SU-DHL-6 (cell line): Measurements from ENCODE around the gene CERKL.

Experiments used
- H2AFZ ChIP-seq: fragments of 200-600 bp; sonication (generic); 2 replicates; pipeline ENCODE4 v1.6.1; 2014; ENCODE audit warnings: low read depth, mild to moderate bottlenecking, moderate library complexity, mixed read lengths, antibody characterized with exemption, low read length; ENCODE audit not compliant: severe bottlenecking
- H3F3A ChIP-seq: fragments of 200-600 bp; shearing (Covaris generic); 2 replicates; pipeline ENCODE4 v1.6.0; 2016; ENCODE audit warnings: antibody characterized with exemption, mild to moderate bottlenecking; ENCODE audit not compliant: insufficient read depth
- H3K27ac ChIP-seq: fragments of 200-600 bp; sonication (generic); 2 replicates; pipeline ENCODE4 v1.5.1; 2016; ENCODE audit warnings: low read depth, mild to moderate bottlenecking, low read length, moderate library complexity, mixed read lengths
- H3K27me3 ChIP-seq: fragments of 200-600 bp; sonication (generic), shearing (Covaris generic); 2 replicates; pipeline ENCODE4 v1.6.0; 2014; ENCODE audit warnings: mild to moderate bottlenecking, low read length
- H3K36me3 ChIP-seq: fragments of 200-600 bp; sonication (generic); 2 replicates; pipeline ENCODE4 v1.6.1; 2014; ENCODE audit warnings: mild to moderate bottlenecking, low read length, mixed read lengths
- H3K4me2 ChIP-seq: fragments of 300-600, 200-600 bp; shearing (Covaris generic), sonication (generic); 2 replicates; pipeline ENCODE4 v1.6.0; 2014; ENCODE audit warnings: low read length, low read depth, mild to moderate bottlenecking; ENCODE audit not compliant: poor library complexity, severe bottlenecking
- H3K4me3 ChIP-seq: fragments of 200-600 bp; sonication (generic); 2 replicates; pipeline ENCODE4 v1.5.1; 2014; ENCODE audit warnings: antibody characterized with exemption, low read length, mild to moderate bottlenecking, mixed read lengths; ENCODE audit not compliant: insufficient read depth, poor library complexity, severe bottlenecking
- H3K79me2 ChIP-seq: fragments of 200-600 bp; sonication (generic); 2 replicates; pipeline ENCODE4 v1.6.1; 2014; ENCODE audit warnings: mild to moderate bottlenecking, low read length, moderate library complexity; ENCODE audit not compliant: insufficient read depth
- H3K9ac ChIP-seq: fragments of 200-600 bp; sonication (generic); 2 replicates; pipeline ENCODE4 v1.7.0; 2014; ENCODE audit warnings: mild to moderate bottlenecking, low read length
- H3K9me2 ChIP-seq: fragments of 200-600 bp; sonication (generic); replicated peaks from 2 replicates; pipeline ENCODE4 v1.6.1; 2014; ENCODE audit warnings: low read length; ENCODE audit not compliant: insufficient read depth
- H3K9me3 ChIP-seq: fragments of 200-600 bp; sonication (generic); 2 replicates; pipeline ENCODE4 v1.6.1; 2014; ENCODE audit warnings: low read length, mixed read lengths; ENCODE audit not compliant: insufficient read depth
- H4K20me1 ChIP-seq: fragments of 200-600 bp; sonication (generic); 2 replicates; pipeline ENCODE4 v1.6.1; 2014; ENCODE audit warnings: low read depth, mild to moderate bottlenecking, antibody characterized with exemption, low read length, moderate library complexity, mixed read lengths
- CTCF ChIP-seq: fragments of 200-600 bp; sonication (generic); IDR thresholded peaks from one replicate; pipeline ENCODE4 v1.5.1; 2017; ENCODE audit warnings: antibody characterized with exemption, mild to moderate bottlenecking, low read length, moderate library complexity; ENCODE audit not compliant: insufficient read depth, poor library complexity, severe bottlenecking
- EZH2phosphoT487 ChIP-seq: fragments of 200-600 bp; sonication (generic), shearing (Covaris generic); conservative IDR thresholded peaks from 2 replicates; pipeline ENCODE4 v1.6.1; 2018; ENCODE audit warnings: mild to moderate bottlenecking, antibody characterized with exemption, low read length, moderate library complexity, mixed read lengths

CERKL gene

DNA sequence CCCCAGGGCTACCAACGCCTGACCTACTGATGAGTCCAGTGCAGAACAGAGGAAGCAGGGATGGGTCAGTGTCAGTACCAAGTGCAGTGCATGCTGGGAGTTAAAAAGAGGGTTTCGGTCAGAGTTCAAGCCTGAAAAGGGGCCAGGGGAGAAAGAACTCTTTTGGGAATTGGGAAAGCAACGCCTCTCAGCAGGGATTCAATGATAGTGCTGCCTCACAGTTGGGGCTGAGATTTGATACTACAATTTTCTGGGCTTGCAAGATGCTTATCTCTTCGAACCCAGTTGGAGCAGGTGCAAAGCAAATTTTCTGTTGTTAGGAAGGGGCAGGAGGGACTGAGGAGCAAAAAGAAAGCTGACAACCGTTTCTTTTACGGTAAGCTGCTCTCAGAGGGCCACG, 82.6 kb downstream of the CERKL start:
- no peak for TF ChIP-seq CTCF
- no peak for TF ChIP-seq EZH2phosphoT487
- H3K9me3 ChIP-seq = no peaks in the 10 kb centered on the region
- H3K9me2 ChIP-seq = no peaks in the 10 kb centered on the region
- no peak overlapping the region for H3K9ac ChIP-seq
- no peak overlapping the region for H3K4me3 ChIP-seq
- no peak overlapping the region for H2AFZ ChIP-seq
- H3K27ac ChIP-seq = no peak overlapping the region
- H3K36me3 ChIP-seq = no peaks in the 10 kb centered on the region
- no peak overlapping the region for H3K4me2 ChIP-seq
- H3K27me3 ChIP-seq = no peaks in the 10 kb centered on the region
- no peaks in the 10 kb centered on the region for H4K20me1 ChIP-seq
- H3K79me2 ChIP-seq = no peaks in the 10 kb centered on the region
- no peaks in the 10 kb centered on the region for H3F3A ChIP-seq

DNA sequence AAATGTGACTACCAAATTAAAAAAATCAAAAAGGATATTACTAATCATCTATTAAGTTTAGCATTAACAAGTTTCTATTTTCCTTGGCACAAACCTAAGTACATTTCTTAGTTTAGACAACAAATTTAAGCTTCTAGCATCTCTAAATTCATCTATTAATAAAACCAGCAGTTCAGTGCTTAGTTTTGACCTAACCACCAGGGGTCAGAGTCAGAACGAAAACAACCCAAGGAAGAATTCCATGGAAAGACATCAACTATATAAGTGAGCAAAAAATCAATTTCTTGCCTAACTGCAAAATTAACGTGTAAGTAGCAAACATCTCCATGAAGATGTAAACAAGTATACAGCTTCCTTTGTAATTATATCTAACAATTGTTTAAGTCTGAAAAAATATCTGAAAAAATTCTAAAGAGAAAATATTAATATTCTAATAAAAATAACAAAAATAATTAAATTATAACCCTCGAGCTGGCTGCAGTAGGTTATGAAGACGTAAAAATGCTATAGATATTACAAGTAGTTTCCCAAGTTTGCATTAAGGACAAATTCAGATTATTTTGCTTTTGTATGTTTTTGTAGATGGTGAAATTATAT, 83.7 kb downstream of the CERKL start:
- Histone ChIP-seq H3K9ac (no peak overlapping the region), H3K9me2 (no peaks in the 10 kb centered on the region), H2AFZ (no peak overlapping the region), H3F3A (no peaks in the 10 kb centered on the region), H3K4me2 (no peak overlapping the region), H3K9me3 (no peaks in the 10 kb centered on the region), H3K27me3 (no peaks in the 10 kb centered on the region), H3K4me3 (no peak overlapping the region), H4K20me1 (no peaks in the 10 kb centered on the region), H3K79me2 (no peaks in the 10 kb centered on the region), H3K36me3 (no peaks in the 10 kb centered on the region), H3K27ac (no peak overlapping the region)
- TF ChIP-seq CTCF = peak; percentile 34
- TF ChIP-seq EZH2phosphoT487 = no peak

- no peaks in the 10 kb centered on the region for H3K9me2 ChIP-seq
- TF ChIP-seq EZH2phosphoT487 = no peak
- peak; percentile 28 for TF ChIP-seq CTCF
- no peaks in the 10 kb centered on the region for H4K20me1 ChIP-seq
- no peaks in the 10 kb centered on the region for H3K27me3 ChIP-seq
- no peak overlapping the region for H3K9ac ChIP-seq
- no peak overlapping the region for H3K4me3 ChIP-seq
- no peak overlapping the region for H3K27ac ChIP-seq
- no peaks in the 10 kb centered on the region for H3K9me3 ChIP-seq
- no peaks in the 10 kb centered on the region for H3K79me2 ChIP-seq
- no peak overlapping the region for H2AFZ ChIP-seq
- H3K36me3 ChIP-seq = no peaks in the 10 kb centered on the region
- H3F3A ChIP-seq = no peaks in the 10 kb centered on the region
- H3K4me2 ChIP-seq = peak overlapping the region; percentile 38
Measured at GRCh38 chr2:181570833-181571661, 85.9 kb downstream of the CERKL start.
